ENCODE measurements around the gene SLC15A4.

DNA sequence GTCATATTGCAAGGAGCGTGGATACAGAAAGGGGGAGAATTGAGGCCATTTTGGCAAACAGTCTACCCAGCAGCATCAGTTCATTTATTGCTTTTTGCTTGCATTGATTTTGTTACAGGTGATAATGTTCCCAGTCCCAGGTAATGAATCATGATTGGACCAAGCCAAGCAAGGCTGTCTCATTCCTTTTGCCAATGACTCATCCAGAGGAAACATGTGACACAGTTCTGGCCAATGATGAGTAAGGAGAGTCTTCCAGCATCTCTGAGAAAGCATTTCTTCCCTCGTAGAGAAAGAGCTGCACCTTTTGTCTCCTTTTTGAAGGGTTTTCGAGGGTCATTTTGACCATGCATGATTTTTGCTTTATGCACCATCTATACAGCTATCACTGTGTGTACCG, 68.2 kb downstream of the SLC15A4 start:
- TF ChIP-seq NR2F2 (IDR thresholded peaks at IDR 0.05; ENCODE audit: borderline replicate concordance, low read depth) (no peak), CHD2 (IDR thresholded peaks at IDR 0.05; ENCODE audit: low read depth, low read length) (no peak), ZNF788 (CRISPR knock-in tag; IDR thresholded peaks at IDR 0.05; ENCODE audit: borderline replicate concordance) (no peak), MYNN (CRISPR knock-in tag; IDR thresholded peaks at IDR 0.05; ENCODE audit: low read depth) (no peak), ARID2 (CRISPR knock-in tag; IDR thresholded peaks at IDR 0.05; ENCODE audit: borderline replicate concordance) (no peak), ZNF382 (CRISPR knock-in tag; IDR thresholded peaks at IDR 0.05; ENCODE audit: borderline replicate concordance) (no peak), PRPF4 (IDR thresholded peaks at IDR 0.05; ENCODE audit: low read depth, low read length, poor library complexity, severe bottlenecking) (no peak), EP300 (IDR thresholded peaks at IDR 0.05; ENCODE audit: low read depth in 2 of 2, low read length in 2 of 2) (no peak), EP300 (CRISPR knock-in tag; IDR thresholded peaks at IDR 0.05; ENCODE audit: borderline replicate concordance) (no peak)
- TF ChIP-seq, protein P1, sequence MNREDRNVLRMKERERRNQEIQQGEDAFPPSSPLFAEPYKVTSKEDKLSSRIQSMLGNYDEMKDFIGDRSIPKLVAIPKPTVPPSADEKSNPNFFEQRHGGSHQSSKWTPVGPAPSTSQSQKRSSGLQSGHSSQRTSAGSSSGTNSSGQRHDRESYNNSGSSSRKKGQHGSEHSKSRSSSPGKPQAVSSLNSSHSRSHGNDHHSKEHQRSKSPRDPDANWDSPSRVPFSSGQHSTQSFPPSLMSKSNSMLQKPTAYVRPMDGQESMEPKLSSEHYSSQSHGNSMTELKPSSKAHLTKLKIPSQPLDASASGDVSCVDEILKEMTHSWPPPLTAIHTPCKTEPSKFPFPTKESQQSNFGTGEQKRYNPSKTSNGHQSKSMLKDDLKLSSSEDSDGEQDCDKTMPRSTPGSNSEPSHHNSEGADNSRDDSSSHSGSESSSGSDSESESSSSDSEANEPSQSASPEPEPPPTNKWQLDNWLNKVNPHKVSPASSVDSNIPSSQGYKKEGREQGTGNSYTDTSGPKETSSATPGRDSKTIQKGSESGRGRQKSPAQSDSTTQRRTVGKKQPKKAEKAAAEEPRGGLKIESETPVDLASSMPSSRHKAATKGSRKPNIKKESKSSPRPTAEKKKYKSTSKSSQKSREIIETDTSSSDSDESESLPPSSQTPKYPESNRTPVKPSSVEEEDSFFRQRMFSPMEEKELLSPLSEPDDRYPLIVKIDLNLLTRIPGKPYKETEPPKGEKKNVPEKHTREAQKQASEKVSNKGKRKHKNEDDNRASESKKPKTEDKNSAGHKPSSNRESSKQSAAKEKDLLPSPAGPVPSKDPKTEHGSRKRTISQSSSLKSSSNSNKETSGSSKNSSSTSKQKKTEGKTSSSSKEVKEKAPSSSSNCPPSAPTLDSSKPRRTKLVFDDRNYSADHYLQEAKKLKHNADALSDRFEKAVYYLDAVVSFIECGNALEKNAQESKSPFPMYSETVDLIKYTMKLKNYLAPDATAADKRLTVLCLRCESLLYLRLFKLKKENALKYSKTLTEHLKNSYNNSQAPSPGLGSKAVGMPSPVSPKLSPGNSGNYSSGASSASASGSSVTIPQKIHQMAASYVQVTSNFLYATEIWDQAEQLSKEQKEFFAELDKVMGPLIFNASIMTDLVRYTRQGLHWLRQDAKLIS (CRISPR knock-in tag; IDR thresholded peaks at IDR 0.05), result no peak
- TF ChIP-seq, protein P2, sequence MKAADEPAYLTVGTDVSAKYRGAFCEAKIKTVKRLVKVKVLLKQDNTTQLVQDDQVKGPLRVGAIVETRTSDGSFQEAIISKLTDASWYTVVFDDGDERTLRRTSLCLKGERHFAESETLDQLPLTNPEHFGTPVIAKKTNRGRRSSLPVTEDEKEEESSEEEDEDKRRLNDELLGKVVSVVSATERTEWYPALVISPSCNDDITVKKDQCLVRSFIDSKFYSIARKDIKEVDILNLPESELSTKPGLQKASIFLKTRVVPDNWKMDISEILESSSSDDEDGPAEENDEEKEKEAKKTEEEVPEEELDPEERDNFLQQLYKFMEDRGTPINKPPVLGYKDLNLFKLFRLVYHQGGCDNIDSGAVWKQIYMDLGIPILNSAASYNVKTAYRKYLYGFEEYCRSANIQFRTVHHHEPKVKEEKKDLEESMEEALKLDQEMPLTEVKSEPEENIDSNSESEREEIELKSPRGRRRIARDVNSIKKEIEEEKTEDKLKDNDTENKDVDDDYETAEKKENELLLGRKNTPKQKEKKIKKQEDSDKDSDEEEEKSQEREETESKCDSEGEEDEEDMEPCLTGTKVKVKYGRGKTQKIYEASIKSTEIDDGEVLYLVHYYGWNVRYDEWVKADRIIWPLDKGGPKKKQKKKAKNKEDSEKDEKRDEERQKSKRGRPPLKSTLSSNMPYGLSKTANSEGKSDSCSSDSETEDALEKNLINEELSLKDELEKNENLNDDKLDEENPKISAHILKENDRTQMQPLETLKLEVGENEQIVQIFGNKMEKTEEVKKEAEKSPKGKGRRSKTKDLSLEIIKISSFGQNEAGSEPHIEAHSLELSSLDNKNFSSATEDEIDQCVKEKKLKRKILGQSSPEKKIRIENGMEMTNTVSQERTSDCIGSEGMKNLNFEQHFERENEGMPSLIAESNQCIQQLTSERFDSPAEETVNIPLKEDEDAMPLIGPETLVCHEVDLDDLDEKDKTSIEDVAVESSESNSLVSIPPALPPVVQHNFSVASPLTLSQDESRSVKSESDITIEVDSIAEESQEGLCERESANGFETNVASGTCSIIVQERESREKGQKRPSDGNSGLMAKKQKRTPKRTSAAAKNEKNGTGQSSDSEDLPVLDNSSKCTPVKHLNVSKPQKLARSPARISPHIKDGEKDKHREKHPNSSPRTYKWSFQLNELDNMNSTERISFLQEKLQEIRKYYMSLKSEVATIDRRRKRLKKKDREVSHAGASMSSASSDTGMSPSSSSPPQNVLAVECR (CRISPR knock-in tag; IDR thresholded peaks at IDR 0.05; ENCODE audit: borderline replicate concordance), result no peak
- TF ChIP-seq, protein P3, sequence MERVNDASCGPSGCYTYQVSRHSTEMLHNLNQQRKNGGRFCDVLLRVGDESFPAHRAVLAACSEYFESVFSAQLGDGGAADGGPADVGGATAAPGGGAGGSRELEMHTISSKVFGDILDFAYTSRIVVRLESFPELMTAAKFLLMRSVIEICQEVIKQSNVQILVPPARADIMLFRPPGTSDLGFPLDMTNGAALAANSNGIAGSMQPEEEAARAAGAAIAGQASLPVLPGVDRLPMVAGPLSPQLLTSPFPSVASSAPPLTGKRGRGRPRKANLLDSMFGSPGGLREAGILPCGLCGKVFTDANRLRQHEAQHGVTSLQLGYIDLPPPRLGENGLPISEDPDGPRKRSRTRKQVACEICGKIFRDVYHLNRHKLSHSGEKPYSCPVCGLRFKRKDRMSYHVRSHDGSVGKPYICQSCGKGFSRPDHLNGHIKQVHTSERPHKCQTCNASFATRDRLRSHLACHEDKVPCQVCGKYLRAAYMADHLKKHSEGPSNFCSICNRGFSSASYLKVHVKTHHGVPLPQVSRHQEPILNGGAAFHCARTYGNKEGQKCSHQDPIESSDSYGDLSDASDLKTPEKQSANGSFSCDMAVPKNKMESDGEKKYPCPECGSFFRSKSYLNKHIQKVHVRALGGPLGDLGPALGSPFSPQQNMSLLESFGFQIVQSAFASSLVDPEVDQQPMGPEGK (CRISPR knock-in tag; IDR thresholded peaks at IDR 0.05), result no peak
